Head of caudate nucleus (tissue), 42 donors: ENCODE data around the gene NPLOC4.
"Not testable (repeated sequence)": the region's sequence is repeated elsewhere in the genome, so short reads cannot be mapped to it uniquely, and the experiment has no call there.

Experiments
- DNase-seq, 42 donors: peaks; one replicate each; pipeline versions ENCODE4 v3.0.0 to v3.0.0-alpha.2; 2020 to 2021; ENCODE audit warnings: mixed read lengths in 7 of 42
- intact Hi-C: fragments of 100-400 bp; cut with DNase I; formaldehyde crosslinking; loops from one replicate; pipeline ENCODE4 v1.15.0; 2022

Gene NPLOC4

DNA sequence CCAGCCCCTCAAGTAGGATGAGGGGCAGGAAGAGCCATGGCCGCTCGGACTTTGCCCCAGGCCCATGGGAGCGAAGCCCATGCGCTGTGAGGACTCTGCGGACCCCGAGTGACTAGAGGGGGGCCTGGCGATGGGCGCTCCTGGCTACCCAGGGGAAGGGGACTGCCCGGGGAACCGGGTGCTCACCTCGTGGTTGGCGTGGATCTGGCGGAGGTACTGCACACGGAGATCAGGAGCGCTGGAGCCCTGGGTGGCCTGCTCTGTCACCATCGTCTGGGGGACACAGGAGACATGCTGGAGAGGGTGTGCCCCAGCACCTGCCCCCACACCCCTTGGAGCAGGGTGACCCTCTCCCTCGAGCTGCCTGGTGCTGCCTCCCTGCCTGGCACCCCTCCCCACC lies 95.8 kb downstream of the NPLOC4 start:
- no peak for DNase-seq
- intact Hi-C loops: no loop called here

DNA sequence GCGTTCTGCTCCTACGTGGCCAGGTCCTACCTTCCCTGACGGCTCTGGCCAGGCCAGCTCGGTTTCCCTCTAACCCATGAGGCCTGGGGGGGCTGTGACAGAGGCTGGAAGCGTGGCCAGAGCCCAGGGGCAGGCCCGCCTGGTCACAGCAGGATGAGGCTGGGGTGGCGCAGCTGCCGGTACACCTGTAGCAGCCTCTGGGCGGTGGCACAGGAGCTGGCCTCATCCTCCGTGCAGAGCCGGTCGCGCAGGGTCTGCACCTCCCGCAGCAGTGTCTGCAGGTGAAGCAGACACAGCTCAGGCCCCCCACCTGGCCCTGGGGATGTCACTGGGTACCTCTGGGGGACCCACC lies 96.3 kb downstream of the NPLOC4 start:
- intact Hi-C loops: no loop called here
- no peak for DNase-seq

DNA sequence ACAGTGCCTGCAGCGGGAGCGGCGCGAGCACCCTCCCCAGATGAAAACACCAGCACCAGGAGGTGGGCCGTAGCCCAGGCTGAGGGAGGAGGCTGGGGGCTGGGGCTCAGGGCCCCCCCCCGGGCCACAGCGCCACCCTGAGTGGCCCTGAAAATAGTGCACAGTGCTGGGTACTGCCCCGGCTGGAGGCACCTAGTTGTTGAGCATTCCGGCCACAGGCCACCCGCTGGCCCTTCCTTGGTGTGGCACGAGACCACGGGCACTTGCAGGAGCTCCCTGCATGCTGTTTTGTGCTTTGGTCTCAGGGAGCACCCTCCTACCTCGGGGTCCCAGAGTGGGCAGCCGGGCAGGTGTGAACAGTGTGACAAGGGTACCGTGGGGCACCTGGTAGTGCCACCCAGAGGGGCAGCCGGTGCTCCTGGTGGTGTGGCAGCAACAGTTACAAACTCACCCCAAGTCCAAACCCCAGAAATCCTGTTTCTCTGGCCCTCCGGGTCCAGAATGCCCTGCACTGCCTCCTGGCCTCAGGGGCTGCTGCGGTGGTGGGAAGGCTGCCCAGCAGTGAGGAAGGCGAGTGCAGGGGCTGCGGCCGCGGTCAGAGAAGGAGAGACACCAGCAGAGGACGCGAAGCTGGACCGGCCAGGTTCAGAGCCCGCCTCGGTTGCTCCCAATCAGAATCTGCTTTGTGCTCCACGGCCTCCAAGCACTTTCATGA lies 96.8 kb downstream of the NPLOC4 start:
- intact Hi-C loops: no loop called here
- no peak for DNase-seq

DNA sequence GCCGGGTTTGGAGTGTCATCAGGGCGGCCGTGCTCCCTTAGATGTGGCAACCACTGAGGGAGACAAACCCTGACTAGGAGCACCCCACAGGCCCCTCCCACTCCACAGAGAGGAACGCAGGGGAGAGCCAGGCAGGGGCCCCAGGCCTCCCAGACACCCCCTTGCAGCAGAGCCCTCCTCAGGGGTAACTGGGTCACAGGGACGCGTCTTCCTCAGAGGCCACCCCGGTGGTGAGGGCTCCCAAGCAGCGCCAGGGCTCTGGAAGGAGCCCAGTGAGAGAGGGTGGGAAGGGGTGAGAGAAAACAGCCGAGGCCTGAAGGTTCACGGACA lies 97.4 kb downstream of the NPLOC4 start:
- DNase-seq: no peak
- intact Hi-C loops: no loop called here

DNA sequence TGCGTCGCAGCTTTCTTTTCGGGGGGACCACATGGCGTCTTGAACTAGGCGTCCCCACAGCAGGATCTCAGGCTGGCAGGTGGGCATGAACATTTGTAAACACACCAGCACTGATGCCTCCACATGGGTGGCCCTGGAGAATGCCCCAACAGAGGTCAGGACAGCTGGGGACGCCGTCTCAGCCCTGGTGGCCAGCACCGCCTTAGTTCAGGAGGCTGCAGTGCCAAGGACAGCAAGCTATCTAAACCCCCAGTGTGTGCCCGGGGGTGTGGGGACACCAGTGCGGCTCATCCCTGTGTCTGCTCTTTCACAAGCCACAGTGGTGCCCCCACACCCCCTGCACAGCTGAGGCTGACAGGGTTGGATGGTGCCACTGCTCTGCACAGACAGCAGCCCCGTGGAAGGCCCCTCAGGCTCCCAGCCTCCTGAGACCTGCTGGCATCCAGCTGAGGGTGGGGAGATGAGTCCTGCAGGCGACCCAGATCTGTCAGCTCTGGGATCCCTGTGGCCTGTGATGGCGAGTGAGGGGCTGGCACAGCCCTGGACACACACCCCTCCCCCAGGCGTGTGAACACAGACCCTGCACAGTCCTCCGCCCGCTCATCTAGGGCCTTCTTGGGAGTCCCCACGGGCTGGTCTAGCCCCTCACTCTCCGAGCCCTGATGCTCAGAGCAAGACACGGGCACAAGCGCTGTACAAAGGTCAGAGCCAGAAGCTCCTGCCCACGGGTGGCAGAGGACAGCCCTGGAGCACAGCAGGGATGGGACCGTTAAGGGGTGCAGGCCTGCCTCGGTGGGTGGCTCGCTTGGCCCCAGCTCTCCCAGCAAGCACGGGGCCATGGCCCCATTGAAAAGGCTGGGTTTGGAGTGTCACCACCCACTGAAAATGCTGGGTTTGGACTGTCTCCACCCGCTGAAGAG lies 98.0 kb downstream of the NPLOC4 start:
- no peak for DNase-seq

DNA sequence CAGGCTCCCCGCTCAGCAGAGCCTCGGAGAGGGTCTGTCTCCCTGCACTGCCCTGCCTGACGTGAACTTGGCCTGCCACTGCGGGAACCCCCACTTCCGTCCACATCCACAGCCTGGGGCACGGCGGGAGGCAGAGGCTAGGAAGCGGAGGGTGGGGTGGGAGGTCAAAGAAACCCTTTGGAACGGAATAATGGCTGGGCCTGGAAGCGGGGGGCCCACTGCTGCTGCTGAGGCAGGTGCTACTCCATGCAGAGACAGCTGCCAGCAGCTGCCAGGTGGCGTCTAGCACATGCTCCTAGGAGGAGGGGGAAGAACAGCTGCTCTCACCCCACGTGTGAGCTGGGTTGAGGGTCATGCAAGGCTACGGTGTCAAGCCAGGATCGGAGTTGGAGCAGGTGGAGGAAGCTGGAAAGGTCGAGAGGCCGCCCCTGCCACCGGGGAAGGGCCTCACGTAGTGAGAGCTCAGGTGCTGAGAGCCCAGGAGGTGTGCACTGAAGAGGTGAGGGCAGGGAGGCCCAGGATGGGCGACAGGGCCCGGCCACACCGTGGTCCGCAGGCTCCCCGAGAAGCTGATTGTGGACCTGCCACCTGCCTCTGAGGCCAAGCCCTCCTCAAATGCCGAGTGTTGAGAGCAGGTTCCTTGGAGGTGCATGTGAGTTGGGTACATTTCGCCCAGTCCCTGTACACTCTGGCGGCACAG lies 98.9 kb downstream of the NPLOC4 start:
- DNase-seq: no peak
- intact Hi-C loops: no loop called here

More for the DNA sequence above, 98.0 kb downstream of the NPLOC4 start:
- intact Hi-C loops: no loop called here

DNA sequence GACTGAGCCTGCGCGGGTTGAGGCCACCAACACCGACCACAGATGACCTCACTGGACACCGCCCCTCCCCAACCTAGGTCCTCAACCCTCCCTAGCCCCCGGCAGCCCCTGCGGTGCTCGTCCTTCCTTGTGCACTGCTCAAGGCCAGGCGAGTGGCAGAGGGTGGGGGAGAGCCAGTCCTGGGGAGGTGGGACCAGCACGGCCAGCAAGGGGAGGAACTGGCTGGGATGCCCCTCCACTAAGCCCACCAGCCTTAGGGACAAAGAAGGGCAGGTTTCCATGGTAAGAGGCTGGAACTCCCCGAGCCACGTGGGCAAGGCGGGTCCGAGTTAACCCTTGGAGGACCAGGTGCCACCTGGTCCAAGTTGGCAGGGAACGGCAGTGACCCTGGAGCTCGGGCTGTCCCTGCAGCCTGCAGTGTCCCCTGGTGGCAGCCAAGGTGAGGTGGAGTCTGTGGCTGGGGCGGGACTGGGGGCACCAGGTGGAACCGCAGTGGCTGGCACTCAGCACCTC lies 99.5 kb downstream of the NPLOC4 start:
- intact Hi-C loops: no loop called here
- peak in 3 of 42 donors; percentile 25 to 51 (median 27) for DNase-seq

DNA sequence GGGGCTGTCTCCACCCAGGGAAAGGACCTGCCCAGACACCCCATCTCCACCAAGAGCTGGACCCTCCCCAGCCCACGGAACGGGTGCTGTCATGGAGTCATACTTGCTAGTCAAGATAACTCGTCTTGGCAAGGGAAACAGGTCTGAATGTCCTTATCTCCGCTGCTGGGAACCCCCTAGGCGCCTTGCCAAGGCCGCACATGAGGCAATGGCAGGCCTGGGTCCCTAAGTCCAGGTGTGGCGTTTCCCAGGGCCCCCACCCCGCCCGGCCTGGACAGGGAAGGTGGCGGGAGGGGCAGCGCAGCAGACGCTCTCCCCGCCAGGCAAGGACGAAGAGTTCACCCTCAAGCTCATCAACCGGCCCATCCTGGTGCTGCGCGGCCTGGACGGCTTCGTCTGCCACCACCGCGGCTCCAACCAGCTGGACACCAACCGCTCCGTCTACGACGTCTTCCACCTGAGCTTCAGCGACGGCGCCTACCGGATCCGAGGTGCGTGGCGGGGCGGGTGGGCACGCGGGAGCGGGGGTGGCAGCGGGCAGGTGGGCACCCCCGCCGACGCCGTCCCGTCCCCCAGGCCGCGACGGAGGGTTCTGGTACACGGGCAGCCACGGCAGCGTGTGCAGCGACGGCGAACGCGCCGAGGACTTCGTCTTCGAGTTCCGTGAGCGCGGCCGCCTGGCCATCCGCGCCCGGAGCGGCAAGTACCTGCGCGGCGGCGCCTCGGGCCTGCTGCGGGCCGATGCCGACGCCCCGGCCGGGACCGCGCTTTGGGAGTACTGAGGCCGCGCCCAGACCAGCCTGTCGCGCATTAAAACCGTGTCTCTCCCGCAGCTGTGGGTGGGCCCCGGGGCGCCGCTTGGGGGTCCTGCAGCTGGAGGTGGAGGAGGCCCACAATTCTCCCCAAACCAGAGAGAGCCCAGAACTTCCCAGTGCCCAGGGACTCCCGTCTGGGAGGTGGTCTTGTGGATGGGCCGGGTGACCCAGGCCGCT lies 100.3 kb downstream of the NPLOC4 start:
- intact Hi-C loops: no loop called here
- DNase-seq: no peak

DNA sequence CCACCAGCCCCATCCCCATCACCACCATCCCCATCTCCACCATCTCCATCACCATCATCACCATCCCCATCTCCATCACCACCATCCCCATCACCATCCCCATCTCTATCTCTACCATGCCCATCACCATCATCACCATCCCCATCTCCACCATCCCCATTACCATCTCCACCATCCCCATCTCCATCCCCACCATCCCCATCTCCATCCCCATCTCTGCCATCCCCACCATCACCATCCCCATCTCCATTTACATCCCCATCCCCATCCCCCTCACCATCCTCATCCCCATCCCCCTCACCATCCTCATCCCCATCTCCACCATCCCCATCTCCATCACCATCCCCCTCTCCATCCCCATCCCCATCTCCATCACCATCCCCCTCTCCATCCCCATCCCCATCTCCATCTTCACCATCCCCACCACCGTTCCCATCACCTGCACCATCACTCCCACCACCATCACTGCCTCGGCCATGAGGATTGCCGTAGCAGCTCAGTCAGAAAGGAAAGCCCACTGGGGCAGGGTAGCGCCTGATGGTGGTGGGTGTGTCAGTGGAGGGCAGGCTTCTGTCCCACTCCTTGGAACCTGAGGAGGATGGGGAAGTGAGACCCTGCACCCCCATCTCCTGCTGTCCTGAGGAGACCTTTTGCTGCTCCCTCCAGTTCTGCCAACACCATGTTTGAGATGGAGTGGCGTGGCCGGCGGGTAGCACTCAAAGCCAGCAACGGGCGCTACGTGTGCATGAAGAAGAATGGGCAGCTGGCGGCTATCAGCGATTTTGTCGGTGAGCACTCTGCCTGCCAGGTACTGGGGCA lies 101.2 kb downstream of the NPLOC4 start:
- intact Hi-C loops: no loop called here
- no peak for DNase-seq

DNA sequence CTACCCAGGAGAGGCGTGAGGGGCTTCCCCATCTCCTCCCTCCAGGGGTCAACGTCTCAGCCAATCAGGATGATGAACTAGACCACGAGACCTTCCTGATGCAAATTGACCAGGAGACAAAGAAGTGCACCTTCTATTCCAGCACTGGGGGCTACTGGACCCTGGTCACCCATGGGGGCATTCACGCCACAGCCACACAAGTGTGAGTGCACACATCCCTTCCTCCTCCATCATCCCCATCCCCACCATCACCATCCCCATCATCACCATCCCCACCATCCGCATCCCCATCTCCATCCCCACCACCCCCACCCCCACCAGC lies 101.9 kb downstream of the NPLOC4 start:
- intact Hi-C loops: no loop called here

DNA sequence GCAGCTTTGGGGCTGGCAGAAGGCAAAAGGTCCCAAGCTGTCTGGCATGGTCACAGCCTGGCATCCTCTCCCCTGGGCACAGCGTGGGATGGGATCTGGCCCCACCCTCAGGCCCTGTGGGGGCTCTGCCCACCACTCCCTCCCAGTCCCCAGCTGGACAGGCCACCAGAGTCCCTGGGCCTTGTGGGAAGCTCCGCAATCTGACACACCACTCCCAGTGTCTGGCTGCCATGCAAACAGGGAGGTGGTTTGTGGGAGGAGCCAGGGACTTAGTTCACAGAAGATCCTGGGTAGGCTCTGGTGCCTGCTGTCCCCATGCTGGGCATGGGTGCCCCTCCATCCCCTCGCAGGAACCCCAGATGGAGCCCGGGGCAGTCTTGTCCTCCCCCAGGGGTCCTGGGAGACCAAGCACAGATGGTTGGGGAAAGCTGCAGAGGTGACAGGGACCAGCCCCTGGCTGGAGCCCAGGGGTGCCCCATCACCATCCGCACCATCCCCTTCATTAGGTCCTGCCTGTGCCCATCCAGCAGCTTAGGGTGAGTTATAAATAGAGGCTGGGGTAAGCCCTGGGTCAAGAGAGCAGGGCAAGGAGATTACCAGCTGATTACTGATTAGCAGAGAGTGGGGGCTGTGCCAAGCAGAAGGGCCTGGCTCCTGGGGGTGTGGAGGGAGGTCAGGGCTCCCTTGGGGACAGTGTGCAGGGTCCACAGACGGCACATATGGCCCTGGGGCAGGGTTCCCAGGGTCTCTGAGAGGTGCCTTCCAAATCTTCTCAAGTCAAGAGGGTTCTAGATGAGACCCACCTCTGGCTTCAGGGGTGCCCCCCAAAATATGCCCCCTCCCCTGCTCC lies 102.5 kb downstream of the NPLOC4 start:
- DNase-seq: no peak
- intact Hi-C loops: no loop called here

More for the DNA sequence above, 101.9 kb downstream of the NPLOC4 start:
- no peak for DNase-seq

DNA sequence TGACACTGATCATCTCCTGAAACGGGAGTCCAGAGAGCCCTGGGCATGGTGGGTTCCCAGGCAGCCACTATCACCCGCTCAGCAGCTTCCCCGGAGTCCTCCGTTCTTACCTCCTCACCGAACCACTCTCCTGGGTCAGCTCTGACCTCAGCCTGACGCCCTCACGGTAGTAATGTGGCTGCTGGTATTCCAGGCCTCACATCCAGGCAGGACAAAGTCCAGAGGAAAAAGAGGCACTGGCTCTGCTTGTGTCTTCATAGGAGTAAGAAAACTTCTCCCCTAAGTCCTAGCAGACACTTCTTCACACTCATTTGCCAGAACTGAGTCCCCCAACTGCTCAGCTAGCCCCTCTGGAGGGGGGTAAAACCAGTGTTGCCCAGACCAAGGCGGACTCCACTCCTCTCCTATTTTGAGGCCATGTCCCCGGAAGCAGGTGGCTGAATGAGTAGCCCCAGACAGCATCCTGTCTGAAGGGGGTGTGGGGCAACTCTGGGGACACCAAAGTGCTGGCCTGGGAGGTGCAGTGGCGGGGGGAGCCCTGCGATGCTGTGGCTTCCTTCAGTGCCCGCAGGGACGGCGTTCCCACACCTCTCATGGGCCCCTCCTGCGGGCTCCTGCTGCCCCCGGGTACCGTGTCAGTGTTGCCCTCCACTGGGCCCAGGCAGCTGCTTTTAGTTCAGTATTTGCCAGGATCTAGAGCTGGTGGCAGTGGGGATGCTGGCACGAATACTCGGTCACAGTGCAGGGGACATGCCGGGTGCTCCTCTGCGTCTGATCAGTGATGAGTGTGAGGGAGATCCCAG lies 103.4 kb downstream of the NPLOC4 start:
- intact Hi-C loops: no loop called here
- DNase-seq: no peak

DNA sequence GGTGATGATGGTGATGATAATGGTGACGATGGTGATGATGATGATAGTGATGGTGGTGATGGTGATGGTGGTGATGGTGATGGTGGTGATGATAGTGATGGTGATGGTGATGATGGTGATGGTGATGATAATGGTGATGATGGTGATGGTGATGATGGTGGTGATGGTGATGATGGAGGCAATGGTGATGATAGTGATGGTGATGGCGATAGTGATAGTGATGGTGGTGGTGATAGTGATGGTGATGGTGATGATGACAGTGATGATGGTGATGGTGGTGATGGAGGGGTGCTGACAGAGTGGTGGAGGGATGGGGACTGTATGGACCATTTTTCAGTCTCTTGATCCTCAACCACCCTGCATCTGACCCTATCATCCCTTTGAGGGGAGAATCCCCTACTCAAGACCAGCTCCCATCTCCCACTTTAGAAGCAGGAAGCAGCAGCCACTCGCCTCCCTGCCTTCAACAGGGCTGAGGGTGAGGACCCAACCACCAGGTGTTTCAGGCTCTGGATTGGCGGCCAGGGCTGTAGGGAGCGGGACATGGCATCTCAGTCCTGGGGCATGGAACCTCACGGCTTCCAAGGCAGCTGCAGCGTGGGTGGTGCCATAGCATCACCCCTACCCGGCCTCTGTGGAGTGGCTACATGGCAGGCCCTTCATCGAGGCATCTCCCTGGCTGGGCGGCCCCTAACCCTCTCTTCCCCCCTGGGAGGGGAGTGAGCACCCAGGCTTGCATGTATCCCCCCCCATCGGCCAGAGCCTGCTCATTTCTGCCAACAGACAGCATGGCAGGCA lies 104.2 kb downstream of the NPLOC4 start:
- intact Hi-C loops: no loop called here
- no peak for DNase-seq

DNA sequence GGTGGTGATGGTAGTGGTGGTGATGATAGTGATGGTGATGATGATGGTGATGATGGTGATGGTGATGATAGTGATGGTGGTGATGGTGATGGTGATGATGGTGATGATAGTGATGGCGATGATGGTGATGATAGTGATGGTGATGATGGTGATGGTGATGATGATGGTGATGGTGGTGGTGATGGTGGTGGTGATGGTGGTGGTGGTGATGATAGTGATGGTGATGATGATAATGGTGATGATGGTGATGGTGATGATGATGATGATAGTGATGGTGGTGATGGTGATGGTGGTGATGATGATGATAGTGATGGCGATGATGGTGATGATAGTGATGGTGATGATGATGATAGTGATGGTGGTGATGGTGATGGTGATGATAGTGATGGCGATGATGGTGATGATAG lies 104.9 kb downstream of the NPLOC4 start:
- DNase-seq, intact Hi-C loops: not testable (repeated sequence)

DNA sequence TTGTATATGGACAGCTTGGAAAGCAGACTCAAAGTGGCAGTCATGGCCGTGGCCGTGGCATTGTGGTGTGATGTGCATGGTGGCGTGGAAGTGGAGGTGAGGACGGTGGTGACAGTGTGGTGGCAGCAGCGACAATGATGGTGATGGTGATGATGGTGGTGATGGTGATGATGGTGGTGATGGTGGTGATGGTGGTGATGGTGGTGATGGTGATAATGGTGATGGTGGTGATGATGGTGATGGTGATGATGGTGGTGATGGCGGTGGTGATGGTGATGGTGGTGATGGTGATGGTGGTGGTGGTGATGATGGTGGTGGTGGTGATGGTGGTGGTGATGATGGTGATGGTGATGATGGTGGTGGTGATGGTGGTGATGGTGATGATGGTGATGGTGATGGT lies 105.9 kb downstream of the NPLOC4 start:
- intact Hi-C loops: not testable (repeated sequence)

DNA sequence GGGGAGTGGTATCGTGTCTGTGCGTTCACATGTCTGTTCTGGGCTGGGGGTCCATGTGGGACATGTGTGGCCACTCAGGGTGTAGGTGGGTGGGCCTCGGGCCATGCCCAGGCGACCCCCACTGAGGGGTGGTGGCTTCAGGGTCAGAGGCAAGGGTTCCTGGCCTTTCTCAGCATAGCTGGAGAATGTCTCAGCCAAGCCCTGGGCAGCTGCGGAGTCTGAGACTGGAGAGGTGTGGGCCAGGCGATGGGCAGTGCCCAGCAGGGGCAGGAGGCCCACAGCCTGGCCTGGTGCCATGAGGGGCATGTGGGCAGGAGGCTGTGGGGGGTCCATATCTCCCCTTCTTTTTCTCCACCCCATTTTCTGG lies 107.5 kb downstream of the NPLOC4 start:
- intact Hi-C loops: no loop called here
- DNase-seq: no peak

More for the DNA sequence above, 105.9 kb downstream of the NPLOC4 start:
- not testable (repeated sequence) for DNase-seq
